DND-41 (cell line): ENCODE results near the gene SLC38A7.

Source experiments
- ATAC-seq: fragments of 200-7000 bp; cut with Tn5 transposase; 3 replicates; pipeline ENCODE4 v1.9.1; 2021; ENCODE audit warnings: low read depth; ENCODE audit not compliant: insufficient read depth
- DNase-seq: peaks from one replicate; pipeline ENCODE4 v3.0.0-alpha.2; 2020
- H2AFZ ChIP-seq: 2 replicates; pipeline ENCODE4 v1.6.0; 2012; ENCODE audit warnings: low read depth, low read length
- H3K27ac ChIP-seq: 2 replicates; pipeline ENCODE4 v1.5.1; 2012; ENCODE audit warnings: low read length, inconsistent platforms
- H3K27me3 ChIP-seq: fragments of 200-600 bp; sonication (generic); 2 replicates; pipeline ENCODE4 v1.6.0; 2012; ENCODE audit warnings: low read length, mild to moderate bottlenecking, inconsistent platforms; ENCODE audit not compliant: insufficient read depth, poor library complexity
- H3K36me3 ChIP-seq: 2 replicates; pipeline ENCODE4 v1.5.1; 2012; ENCODE audit warnings: low read length, inconsistent platforms; ENCODE audit not compliant: insufficient read depth
- H3K4me1 ChIP-seq: 2 replicates; pipeline ENCODE4 v1.5.1; 2012; ENCODE audit warnings: mild to moderate bottlenecking, low read length; ENCODE audit not compliant: insufficient read depth
- H3K4me2 ChIP-seq: 2 replicates; pipeline ENCODE4 v1.6.0; 2012; ENCODE audit warnings: mild to moderate bottlenecking, moderate library complexity, low read length, inconsistent platforms; ENCODE audit not compliant: insufficient read depth
- H3K4me3 ChIP-seq, 2 experiments: fragments of 200-600 bp in 1 of 2; shearing (Covaris generic) in 1 of 2; 2 replicates each; pipeline ENCODE4 v1.5.1; 2012 to 2016; ENCODE audit warnings: inconsistent platforms in 2 of 2, low read length in 2 of 2, mild to moderate bottlenecking in 2 of 2, low read depth in 1 of 2, moderate library complexity in 1 of 2
- H3K79me2 ChIP-seq: 2 replicates; pipeline ENCODE4 v1.6.0; 2012; ENCODE audit warnings: low read length, inconsistent platforms; ENCODE audit not compliant: insufficient read depth
- H3K9ac ChIP-seq: 2 replicates; pipeline ENCODE4 v1.6.0; 2012; ENCODE audit warnings: low read depth, mild to moderate bottlenecking, inconsistent platforms, low read length, moderate library complexity
- H3K9me3 ChIP-seq: 2 replicates; pipeline ENCODE4 v1.5.1; 2012; ENCODE audit warnings: low read length, moderate library complexity, mild to moderate bottlenecking, inconsistent platforms; ENCODE audit not compliant: insufficient read depth, severe bottlenecking
- H4K20me1 ChIP-seq: 2 replicates; pipeline ENCODE4 v1.6.0; 2012; ENCODE audit warnings: low read length; ENCODE audit not compliant: insufficient read depth
- CTCF ChIP-seq: IDR thresholded peaks from 2 replicates; pipeline ENCODE4 v1.5.1; 2012; ENCODE audit warnings: borderline replicate concordance, low read length, moderate library complexity, mild to moderate bottlenecking; ENCODE audit not compliant: poor library complexity, severe bottlenecking; ENCODE audit errors: extremely low read depth
- EZH2 ChIP-seq: IDR thresholded peaks from 3 replicates; pipeline ENCODE4 v1.6.1; 2012; ENCODE audit warnings: borderline replicate concordance, low read depth, mild to moderate bottlenecking, moderate library complexity, low read length, inconsistent platforms; ENCODE audit not compliant: severe bottlenecking

Gene SLC38A7

GRCh38 chr16:58649707-58650106, 34.9 kb downstream of the SLC38A7 start:
- Histone ChIP-seq H2AFZ (no peak overlapping the region), H3K4me1 (no peaks in the 10 kb centered on the region), H3K9me3 (no peaks in the 10 kb centered on the region), H3K4me2 (no peak overlapping the region), H3K27me3 (no peaks in the 10 kb centered on the region), H3K27ac (no peak overlapping the region), H4K20me1 (no peaks in the 10 kb centered on the region), H3K4me3 (no peak overlapping the region), H3K36me3 (no peaks in the 10 kb centered on the region), H3K9ac (no peak overlapping the region), H3K79me2 (no peaks in the 10 kb centered on the region)
- TF ChIP-seq CTCF (no peak), EZH2 (no peak)
- no peak for ATAC-seq
- no peak for DNase-seq

- Histone ChIP-seq H3K27me3 (no peaks in the 10 kb centered on the region), H3K36me3 (no peaks in the 10 kb centered on the region), H3K9me3 (no peaks in the 10 kb centered on the region), H3K4me2 (no peak overlapping the region), H2AFZ (no peak overlapping the region), H3K9ac (no peak overlapping the region), H4K20me1 (no peaks in the 10 kb centered on the region), H3K4me3 (no peak overlapping the region), H3K27ac (no peak overlapping the region), H3K79me2 (no peaks in the 10 kb centered on the region), H3K4me1 (no peaks in the 10 kb centered on the region)
- TF ChIP-seq CTCF (no peak), EZH2 (no peak)
- DNase-seq (no peak), ATAC-seq (no peak)
Measured at GRCh38 chr16:58647107-58647506, 37.5 kb downstream of the SLC38A7 start.

GRCh38 chr16:58644765-58645487, 39.6 kb downstream of the SLC38A7 start:
- no peaks in the 10 kb centered on the region for H3K9me3 ChIP-seq

More at GRCh38 chr16:58644765-58645487, 39.6 kb downstream of the SLC38A7 start:
- Histone ChIP-seq H3K9ac (no peak overlapping the region), H3K27ac (no peak overlapping the region), H2AFZ (no peak overlapping the region), H3K36me3 (no peaks in the 10 kb centered on the region), H3K4me3 (no peak overlapping the region), H3K4me1 (no peaks in the 10 kb centered on the region), H3K79me2 (no peaks in the 10 kb centered on the region), H3K4me2 (no peak overlapping the region), H3K27me3 (no peaks in the 10 kb centered on the region), H4K20me1 (no peaks in the 10 kb centered on the region)
- TF ChIP-seq CTCF (no peak), EZH2 (no peak)
- no peak for DNase-seq
- ATAC-seq = no peak
